Endothelial cell of umbilical vein (primary cell): Measurements from ENCODE around the gene ANKRD13B. TPM values are rescaled to one million over a fixed set of nuclear protein-coding genes. Genes with fewer than 3 reads are reported as not detected.

Experiments
- BruUV-seq: library from RNA; stranded (reverse); fragments of 400-500 nt; replicated peaks from 2 replicates; lab custom pipeline; 2021; lab: Mats Ljungman, UMichigan
- CTCF ChIA-PET: fragments of 300-600, 350-600 bp; sonication (Branson Sonifier 250); formaldehyde crosslinking; loops from one replicate; lab custom pipeline; 2021; ENCODE audit warnings: antibody characterized with exemption, inconsistent platforms; lab: Charles Lee
- POLR2A ChIA-PET: fragments of 300-600, 350-600 bp; sonication (Branson Sonifier 250); formaldehyde crosslinking; loops from one replicate; lab custom pipeline; 2021; ENCODE audit warnings: antibody characterized with exemption, inconsistent platforms; lab: Charles Lee
- DNase-seq: peaks from one replicate; pipeline ENCODE4 v3.0.0-alpha.2; 2011; ENCODE audit warnings: low read depth, low spot score
- FAIRE-seq: peaks from 2 replicates; lab custom pipeline; 2011; peaks lifted over from hg19 to GRCh38; lab: Jason Lieb, UNC
- H2AFZ ChIP-seq: 2 replicates; pipeline ENCODE4 v1.6.0; 2012; ENCODE audit warnings: low read depth, low read length, control low read depth, inconsistent platforms
- H3K27ac ChIP-seq: 2 replicates; pipeline ENCODE4 v1.5.1; 2011; ENCODE audit warnings: low read depth, mild to moderate bottlenecking, control low read depth, low read length, moderate library complexity; ENCODE audit not compliant: insufficient read depth
- H3K27me3 ChIP-seq, 2 experiments: 2 replicates each; pipeline versions ENCODE4 v1.6.0 to v1.6.1; 2011; ENCODE audit warnings: low read length in 2 of 2, mixed read lengths in 1 of 2; ENCODE audit not compliant: control insufficient read depth in 2 of 2, insufficient read depth in 2 of 2
- H3K36me3 ChIP-seq, 2 experiments: 2 replicates in 1 of 2; 3 replicates in 1 of 2; pipeline ENCODE4 v1.5.1; 2011; ENCODE audit warnings: low read length in 2 of 2, mild to moderate bottlenecking in 1 of 2, moderate library complexity in 1 of 2; ENCODE audit not compliant: control insufficient read depth in 2 of 2, insufficient read depth in 2 of 2; ENCODE audit errors: extremely low read depth in 1 of 2
- H3K4me1 ChIP-seq: 3 replicates; pipeline ENCODE4 v1.5.1; 2011; ENCODE audit warnings: mild to moderate bottlenecking, low read length; ENCODE audit not compliant: control insufficient read depth, insufficient read depth; ENCODE audit errors: extremely low read depth
- H3K4me2 ChIP-seq: 2 replicates; pipeline ENCODE4 v1.6.1; 2011; ENCODE audit warnings: low read length, control low read depth, mixed read lengths; ENCODE audit not compliant: insufficient read depth
- H3K4me3 ChIP-seq, 3 experiments: fragments of 200-600 bp in 1 of 3; sonication (generic), shearing (Covaris generic) in 1 of 3; replicated peaks in 1 of 3; 2 replicates each; pipeline ENCODE4 v1.5.1; 2011 to 2016; ENCODE audit warnings: control low read depth in 3 of 3, low read length in 3 of 3, mild to moderate bottlenecking in 2 of 3, inconsistent platforms in 1 of 3, low read depth in 1 of 3, moderate library complexity in 1 of 3; ENCODE audit not compliant: insufficient read depth in 1 of 3
- H3K79me2 ChIP-seq: 2 replicates; pipeline ENCODE4 v1.6.0; 2012; ENCODE audit warnings: low read length, inconsistent platforms; ENCODE audit not compliant: control insufficient read depth, insufficient read depth
- H3K9ac ChIP-seq: replicated peaks from 2 replicates; pipeline ENCODE3; 2011; ENCODE audit warnings: low read length, control low read depth; ENCODE audit not compliant: insufficient read depth; ENCODE audit errors: extremely low read depth
- H3K9me1 ChIP-seq: replicated peaks from 3 replicates; pipeline ENCODE4 v1.6.0; 2011; ENCODE audit warnings: mild to moderate bottlenecking, low read length; ENCODE audit not compliant: control insufficient read depth, insufficient read depth; ENCODE audit errors: extremely low read depth
- H3K9me3 ChIP-seq: replicated peaks from 2 replicates; pipeline ENCODE4 v1.5.1; 2012; ENCODE audit warnings: low read length, inconsistent platforms; ENCODE audit not compliant: control insufficient read depth, insufficient read depth
- H4K20me1 ChIP-seq: replicated peaks from 2 replicates; pipeline ENCODE3; 2011; ENCODE audit warnings: mild to moderate bottlenecking, low read length; ENCODE audit not compliant: control insufficient read depth, insufficient read depth; ENCODE audit errors: extremely low read depth
- EZH2 ChIP-seq: IDR thresholded peaks from 2 replicates; pipeline ENCODE4 v1.6.1; 2012; ENCODE audit warnings: borderline replicate concordance, low read depth, mild to moderate bottlenecking, moderate library complexity, low read length, inconsistent platforms; ENCODE audit not compliant: severe bottlenecking
- FOS ChIP-seq: IDR thresholded peaks from 2 replicates; pipeline ENCODE4 v1.6.1; 2011; ENCODE audit warnings: mild to moderate bottlenecking, low read length, moderate library complexity, borderline replicate concordance; ENCODE audit not compliant: insufficient read depth
- GATA2 ChIP-seq: IDR thresholded peaks from 2 replicates; pipeline ENCODE4 v1.7.0; 2011; ENCODE audit warnings: low read depth, mild to moderate bottlenecking, moderate library complexity, mixed read lengths, low read length; ENCODE audit not compliant: insufficient read length, insufficient read depth
- JUN ChIP-seq: IDR thresholded peaks from 2 replicates; pipeline ENCODE4 v1.6.1; 2011; ENCODE audit warnings: borderline replicate concordance, low read depth; ENCODE audit not compliant: insufficient read length, insufficient read depth
- MYC ChIP-seq: IDR thresholded peaks from one replicate; pipeline ENCODE4 v1.6.1; 2011; ENCODE audit warnings: mild to moderate bottlenecking, low read depth, low read length
- POLR2A ChIP-seq: IDR thresholded peaks from 2 replicates; pipeline ENCODE4 v1.6.1; 2012; ENCODE audit warnings: low read depth, mild to moderate bottlenecking, control low read depth, low read length
- POLR2AphosphoS5 ChIP-seq: IDR thresholded peaks from 2 replicates; pipeline ENCODE4 v1.6.1; 2012; ENCODE audit warnings: low read depth, mild to moderate bottlenecking, control low read depth, low read length, moderate library complexity; ENCODE audit not compliant: insufficient read depth
- dilution Hi-C: fragments of 300-500 bp; cut with MboI; formaldehyde crosslinking; loops from one replicate; pipeline ENCODE4 v1.15.0; 2019; ENCODE audit warnings: low sequenced_read_pairs; ENCODE audit not compliant: extremely low pct_ligation_motif_present
- intact Hi-C: fragments of 100-400 bp; cut with micrococcal nuclease; formaldehyde crosslinking; loops from one replicate; pipeline ENCODE4 v1.10.0; 2022
- polyA plus RNA-seq, 4 experiments: library from polyadenylated mRNA; depleted of rRNA in 3 of 4; stranded (reverse) in 3 of 4; unstranded in 1 of 4; fragments of >200 nt; gene quantifications; 2 replicates each; pipeline versions ENCODE4 v1.2.1 to v1.2.3, GENCODE V29; 2011 to 2012; ENCODE audit warnings: missing spikeins in 1 of 4
- total RNA-seq: library from RNA; stranded (reverse); gene quantifications from 2 replicates; pipeline ENCODE4 v1.2.3, GENCODE V29; 2021
- TF ChIP-seq, protein P1 (sequence below): IDR thresholded peaks from 2 replicates; pipeline ENCODE4 v1.6.1; 2011; ENCODE audit not compliant: insufficient read depth, insufficient read length
- TF ChIP-seq, protein P2 (sequence below), 2 donors: IDR thresholded peaks; 1 replicate in 1 of 2; 2 replicates in 1 of 2; pipeline ENCODE4 v1.5.1; 2011; ENCODE audit warnings: low read length in 2 of 2, mild to moderate bottlenecking in 2 of 2, moderate library complexity in 2 of 2, control low read depth in 1 of 2, inconsistent platforms in 1 of 2, low read depth in 1 of 2; ENCODE audit not compliant: insufficient read depth in 1 of 2; ENCODE audit errors: extremely low read depth in 1 of 2

ANKRD13B gene
- total and polyA plus RNA-seq, 2 donors (not counting 3 experiments of a cell fraction or from before 2014, with no cell fraction given) = 21.1 to 23.2 TPM

DNA sequence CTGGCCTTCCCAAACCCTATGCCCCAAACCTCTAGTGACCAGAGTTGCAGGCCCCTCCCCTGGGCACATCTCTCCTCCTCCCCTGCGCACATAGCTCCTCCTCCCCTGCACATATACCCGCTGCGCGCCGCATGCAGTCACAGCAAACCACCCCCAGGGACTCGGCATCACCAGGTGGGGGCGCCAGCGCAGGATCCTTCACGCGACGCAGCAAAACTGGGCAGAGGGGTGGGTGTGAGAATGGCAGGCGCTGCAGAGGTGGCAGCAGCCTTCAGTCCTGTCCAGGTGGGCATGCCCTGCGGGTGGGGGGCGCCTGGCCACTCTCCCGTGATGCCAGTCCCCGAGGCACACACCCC, 24.2 kb downstream of the ANKRD13B start:
- Histone ChIP-seq H4K20me1 (no peaks in the 10 kb centered on the region), H3K4me1 (peaks cover 33% of the 10 kb centered on the region), H3K4me3 (peak overlapping the region in 1 of 3 experiments; percentile 2), H3K9me3 (no peaks in the 10 kb centered on the region), H3K36me3 (no peaks in the 10 kb centered on the region), H3K9ac (no peak overlapping the region), H3K27me3 (no peaks in the 10 kb centered on the region), H3K9me1 (no peaks in the 10 kb centered on the region), H3K79me2 (no peaks in the 10 kb centered on the region), H2AFZ (peak overlapping the region; percentile 69), H3K27ac (no peak overlapping the region), H3K4me2 (peak overlapping the region; percentile 43)
- intact Hi-C loops (loop anchor here (1.0 to 5.0 kb wide), 3 partner anchors 50 to 314 kb away; partner anchors contain the start of genes ABHD15 and TP53I13), dilution Hi-C loops (no loop called here)
- CTCF ChIA-PET = interaction anchor here (0.5 to 6.9 kb wide), 57 partner anchors 9 to 493 kb away, joined by 3 to 120 read pairs (median 5); partner anchors contain the start of genes ABHD15, ANKRD13B, SSH2 and TP53I13
- POLR2A ChIA-PET = interaction anchor here (1.0 kb wide), 1 partner anchor 163 kb away, joined by 3 read pairs; no protein-coding TSS in a partner anchor
- BruUV-seq = no TSS peak
- FAIRE-seq (peak; percentile 87), DNase-seq (peak; percentile 86)
- TF ChIP-seq, protein P1, sequence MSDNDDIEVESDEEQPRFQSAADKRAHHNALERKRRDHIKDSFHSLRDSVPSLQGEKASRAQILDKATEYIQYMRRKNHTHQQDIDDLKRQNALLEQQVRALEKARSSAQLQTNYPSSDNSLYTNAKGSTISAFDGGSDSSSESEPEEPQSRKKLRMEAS = peak; percentile 73
- TF ChIP-seq JUN = no peak
- TF ChIP-seq FOS = no peak
- TF ChIP-seq, protein P2, sequence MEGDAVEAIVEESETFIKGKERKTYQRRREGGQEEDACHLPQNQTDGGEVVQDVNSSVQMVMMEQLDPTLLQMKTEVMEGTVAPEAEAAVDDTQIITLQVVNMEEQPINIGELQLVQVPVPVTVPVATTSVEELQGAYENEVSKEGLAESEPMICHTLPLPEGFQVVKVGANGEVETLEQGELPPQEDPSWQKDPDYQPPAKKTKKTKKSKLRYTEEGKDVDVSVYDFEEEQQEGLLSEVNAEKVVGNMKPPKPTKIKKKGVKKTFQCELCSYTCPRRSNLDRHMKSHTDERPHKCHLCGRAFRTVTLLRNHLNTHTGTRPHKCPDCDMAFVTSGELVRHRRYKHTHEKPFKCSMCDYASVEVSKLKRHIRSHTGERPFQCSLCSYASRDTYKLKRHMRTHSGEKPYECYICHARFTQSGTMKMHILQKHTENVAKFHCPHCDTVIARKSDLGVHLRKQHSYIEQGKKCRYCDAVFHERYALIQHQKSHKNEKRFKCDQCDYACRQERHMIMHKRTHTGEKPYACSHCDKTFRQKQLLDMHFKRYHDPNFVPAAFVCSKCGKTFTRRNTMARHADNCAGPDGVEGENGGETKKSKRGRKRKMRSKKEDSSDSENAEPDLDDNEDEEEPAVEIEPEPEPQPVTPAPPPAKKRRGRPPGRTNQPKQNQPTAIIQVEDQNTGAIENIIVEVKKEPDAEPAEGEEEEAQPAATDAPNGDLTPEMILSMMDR (IDR thresholded peaks at IDR 0.05; ENCODE audit: extremely low read depth in 1 of 2, insufficient read depth in 1 of 2, low read depth in 1 of 2, low read length in 2 of 2) = peak; percentile 91 to 94
- no peak for TF ChIP-seq POLR2AphosphoS5
- peak; percentile 61 for TF ChIP-seq MYC
- no peak for TF ChIP-seq EZH2
- TF ChIP-seq GATA2 = no peak
- TF ChIP-seq POLR2A = no peak
